Stimulated activated CD8-positive, alpha-beta memory T cell treated with anti-CD3 and anti-CD28 coated beads, Interleukin-15, amount 100 ng/mL, for 24 hours (primary cell): ENCODE measurements around the gene FARP1.

Source experiments
- DNase-seq: peaks from one replicate; pipeline ENCODE4 v3.0.0-alpha.2; 2020; ENCODE audit warnings: low read depth

Gene FARP1, protein sequence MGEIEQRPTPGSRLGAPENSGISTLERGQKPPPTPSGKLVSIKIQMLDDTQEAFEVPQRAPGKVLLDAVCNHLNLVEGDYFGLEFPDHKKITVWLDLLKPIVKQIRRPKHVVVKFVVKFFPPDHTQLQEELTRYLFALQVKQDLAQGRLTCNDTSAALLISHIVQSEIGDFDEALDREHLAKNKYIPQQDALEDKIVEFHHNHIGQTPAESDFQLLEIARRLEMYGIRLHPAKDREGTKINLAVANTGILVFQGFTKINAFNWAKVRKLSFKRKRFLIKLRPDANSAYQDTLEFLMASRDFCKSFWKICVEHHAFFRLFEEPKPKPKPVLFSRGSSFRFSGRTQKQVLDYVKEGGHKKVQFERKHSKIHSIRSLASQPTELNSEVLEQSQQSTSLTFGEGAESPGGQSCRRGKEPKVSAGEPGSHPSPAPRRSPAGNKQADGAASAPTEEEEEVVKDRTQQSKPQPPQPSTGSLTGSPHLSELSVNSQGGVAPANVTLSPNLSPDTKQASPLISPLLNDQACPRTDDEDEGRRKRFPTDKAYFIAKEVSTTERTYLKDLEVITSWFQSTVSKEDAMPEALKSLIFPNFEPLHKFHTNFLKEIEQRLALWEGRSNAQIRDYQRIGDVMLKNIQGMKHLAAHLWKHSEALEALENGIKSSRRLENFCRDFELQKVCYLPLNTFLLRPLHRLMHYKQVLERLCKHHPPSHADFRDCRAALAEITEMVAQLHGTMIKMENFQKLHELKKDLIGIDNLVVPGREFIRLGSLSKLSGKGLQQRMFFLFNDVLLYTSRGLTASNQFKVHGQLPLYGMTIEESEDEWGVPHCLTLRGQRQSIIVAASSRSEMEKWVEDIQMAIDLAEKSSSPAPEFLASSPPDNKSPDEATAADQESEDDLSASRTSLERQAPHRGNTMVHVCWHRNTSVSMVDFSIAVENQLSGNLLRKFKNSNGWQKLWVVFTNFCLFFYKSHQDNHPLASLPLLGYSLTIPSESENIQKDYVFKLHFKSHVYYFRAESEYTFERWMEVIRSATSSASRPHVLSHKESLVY

GRCh38 chr13:98142380-98143156, at the start of gene FARP1:
Gene FARP1 (plus strand): TSS chr13:98143094. CDS start chr13:98213243, 70,149 bp downstream.
- no peak for DNase-seq

GRCh38 chr13:98094678-98095266, 48.1 kb upstream of the FARP1 start:
- DNase-seq, result no peak

DNA sequence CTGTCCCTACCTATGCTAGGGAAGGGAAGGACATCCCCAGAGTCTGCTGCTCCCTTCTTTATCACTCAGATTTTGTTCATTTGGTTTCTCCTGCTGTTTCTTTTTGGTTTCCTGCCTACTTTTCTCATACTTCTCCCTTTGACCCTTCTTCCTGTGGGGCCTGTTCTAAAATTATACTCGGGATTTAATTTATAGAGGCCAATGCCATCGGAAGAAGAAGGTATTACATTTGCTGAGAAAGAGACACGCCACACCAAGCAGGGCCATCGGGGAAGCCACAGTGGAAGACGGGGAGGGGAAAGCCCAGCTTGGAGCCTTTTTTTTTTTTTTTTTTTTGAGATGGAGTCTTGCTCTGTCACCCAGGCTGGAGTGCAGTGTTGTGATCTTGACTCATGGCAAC, 46.8 kb upstream of the FARP1 start:
- DNase-seq, result no peak

GRCh38 chr13:98097749-98098148, 45.1 kb upstream of the FARP1 start:
- no peak for DNase-seq

GRCh38 chr13:98098516-98098915, 44.4 kb upstream of the FARP1 start:
- no peak for DNase-seq

- no peak for DNase-seq
These were observed 43.3 kb upstream of the FARP1 start for GRCh38 chr13:98099627-98100026.

DNA sequence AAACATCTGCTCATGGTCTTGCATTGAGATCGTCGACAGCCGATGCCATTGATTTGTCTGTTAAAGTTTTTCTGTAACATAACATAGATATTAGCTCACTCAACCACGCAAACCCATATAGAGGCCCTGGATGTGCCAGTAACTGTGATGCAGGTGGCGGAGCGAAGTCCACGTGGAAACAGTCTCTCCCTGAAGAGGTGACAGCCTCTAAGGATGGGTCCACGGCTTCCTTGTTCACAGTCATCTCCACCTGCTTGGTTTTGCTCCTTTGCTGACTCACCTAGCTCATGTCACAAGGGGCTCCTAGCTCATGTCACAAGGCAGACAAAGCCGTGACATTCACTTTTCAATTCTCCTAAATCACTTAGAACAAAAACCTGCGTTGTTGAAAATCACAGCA, 42.4 kb upstream of the FARP1 start:
- DNase-seq, result no peak

DNA sequence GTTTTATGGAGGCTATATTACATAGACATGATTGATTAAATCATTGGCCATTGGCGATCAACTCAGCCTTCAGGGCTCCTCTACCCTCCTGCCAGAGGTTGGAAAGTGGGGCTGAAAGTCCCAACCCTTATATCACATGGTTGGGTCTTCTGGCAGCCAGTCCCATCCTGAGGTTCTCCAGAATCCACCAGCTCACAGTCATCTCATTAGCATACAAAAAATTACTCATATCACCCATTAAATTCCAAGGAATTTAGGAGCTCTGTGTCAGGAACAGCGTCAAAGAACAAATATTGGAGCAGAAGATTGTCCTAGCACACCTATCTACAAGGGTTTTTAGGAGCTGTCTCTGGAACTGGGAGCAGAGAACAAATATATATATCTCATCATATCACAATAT, 39.4 kb upstream of the FARP1 start:
- DNase-seq, result no peak

DNA sequence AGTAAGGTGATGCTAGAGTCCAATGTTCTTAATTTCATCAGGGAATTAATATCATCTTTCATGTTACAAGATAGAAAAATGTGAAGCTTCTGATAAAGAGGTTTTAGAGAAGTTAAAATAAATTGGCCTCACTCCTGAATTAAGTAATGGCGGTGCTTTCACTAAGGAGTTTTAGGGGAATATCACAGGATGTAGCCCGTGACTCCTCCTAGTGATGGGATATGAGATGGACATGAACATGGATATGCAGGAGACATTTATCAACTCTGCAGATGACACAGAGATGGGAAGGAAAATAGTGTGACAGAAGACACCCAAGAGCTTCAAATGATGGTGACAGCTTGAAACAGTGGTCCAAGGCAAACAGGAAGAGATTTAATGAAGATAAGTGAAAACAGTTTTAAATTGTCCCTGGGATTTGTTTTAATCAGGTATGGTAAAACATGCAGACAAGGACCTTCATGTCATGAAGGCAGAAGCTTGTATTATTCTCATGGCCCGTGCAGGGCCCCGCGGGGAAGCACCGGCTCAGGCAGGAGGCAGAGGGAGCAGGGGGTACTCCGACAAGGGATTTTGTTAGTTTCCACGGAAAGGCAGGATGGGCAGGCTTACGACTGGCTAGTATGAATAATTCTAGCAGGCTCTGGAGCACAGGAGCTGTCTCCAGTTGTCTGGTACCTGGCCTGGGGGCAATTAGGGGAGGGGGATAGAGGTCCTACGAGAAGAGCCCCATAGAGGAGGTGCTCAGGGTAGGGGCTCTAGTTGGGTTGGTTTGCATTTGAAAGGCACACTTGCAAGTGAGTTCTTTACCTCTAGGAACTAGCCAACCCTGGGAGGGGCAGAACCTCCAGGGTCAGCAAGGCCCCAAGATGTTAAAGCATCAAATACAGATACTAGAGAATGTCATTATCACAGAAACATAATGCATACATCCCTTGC, 38.7 kb upstream of the FARP1 start:
- no peak for DNase-seq

GRCh38 chr13:98105929-98106336, 37.0 kb upstream of the FARP1 start:
- no peak for DNase-seq

- DNase-seq, result no peak
These were observed 34.6 kb upstream of the FARP1 start for GRCh38 chr13:98108341-98108740.

DNA sequence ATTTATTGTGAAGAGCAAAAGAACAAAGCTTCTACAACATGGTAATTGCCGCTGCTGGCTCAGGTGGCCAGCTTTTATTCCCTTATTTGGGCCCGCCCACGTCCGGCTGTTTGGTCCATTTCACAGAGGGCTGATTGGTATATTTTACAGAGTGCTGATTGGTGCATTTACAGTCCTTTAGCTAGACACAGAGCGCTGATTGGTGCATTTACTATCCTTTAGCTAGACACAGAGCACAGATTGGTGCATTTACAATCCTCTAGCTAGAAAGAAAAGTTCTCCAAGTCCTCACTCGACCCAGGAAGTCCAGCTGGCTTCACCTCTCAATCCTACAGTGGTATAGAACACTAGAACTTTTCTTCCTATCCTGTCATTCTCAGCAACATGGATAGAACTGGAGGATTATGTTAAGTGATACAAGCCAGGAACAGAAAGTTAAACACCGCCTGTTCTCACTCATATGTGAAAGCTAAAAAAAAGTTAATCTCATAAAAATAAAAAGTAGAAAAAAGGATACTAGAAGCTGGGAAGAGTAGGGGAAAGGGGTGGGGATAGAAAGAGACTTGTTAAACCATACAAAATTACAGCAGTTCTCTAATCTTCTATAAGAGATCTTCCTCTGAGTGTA, 33.6 kb upstream of the FARP1 start:
- no peak for DNase-seq

DNA sequence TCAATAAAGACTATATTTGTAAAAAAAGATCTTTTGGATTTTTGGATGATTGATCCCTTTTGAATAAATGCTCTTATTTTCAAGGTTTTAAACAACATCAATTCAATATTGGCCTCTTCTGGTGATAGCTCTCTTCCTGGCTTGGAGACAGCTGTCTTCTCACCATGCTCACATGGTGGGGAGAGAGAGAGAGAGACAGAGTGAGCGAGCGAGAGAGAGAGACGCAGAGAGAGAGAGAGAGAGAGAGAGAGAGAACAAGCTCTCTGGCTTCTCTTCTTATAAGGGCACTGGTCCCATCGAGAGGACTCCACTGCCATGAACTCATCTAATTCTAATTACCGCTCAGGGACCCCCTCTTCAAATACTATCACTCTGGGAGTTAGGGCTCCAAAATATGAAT, 32.1 kb upstream of the FARP1 start:
- DNase-seq, result no peak

- DNase-seq, result no peak
These were observed 31.5 kb upstream of the FARP1 start for GRCh38 chr13:98111168-98112098.

DNA sequence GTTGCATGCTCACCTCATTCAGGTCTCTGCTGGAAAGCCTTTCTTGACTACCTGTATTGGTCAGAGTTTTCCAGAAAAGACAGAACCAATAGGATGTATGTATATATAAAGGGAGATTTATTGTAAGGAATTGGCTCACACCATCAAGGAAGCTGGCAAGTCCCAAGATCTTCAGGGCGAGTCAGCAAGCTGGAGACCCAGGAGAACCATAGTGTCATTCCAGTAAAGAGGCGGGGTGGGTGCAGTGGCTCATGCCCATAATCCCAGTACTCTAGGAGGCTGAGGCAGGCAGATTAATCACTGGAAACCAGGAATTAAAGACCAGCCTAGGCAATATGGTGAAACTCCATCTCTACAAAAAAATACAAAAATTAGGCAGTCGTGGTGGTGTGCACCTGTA, 30.4 kb upstream of the FARP1 start:
- no peak for DNase-seq

GRCh38 chr13:98118865-98119264, 24.0 kb upstream of the FARP1 start:
- DNase-seq, result no peak

DNA sequence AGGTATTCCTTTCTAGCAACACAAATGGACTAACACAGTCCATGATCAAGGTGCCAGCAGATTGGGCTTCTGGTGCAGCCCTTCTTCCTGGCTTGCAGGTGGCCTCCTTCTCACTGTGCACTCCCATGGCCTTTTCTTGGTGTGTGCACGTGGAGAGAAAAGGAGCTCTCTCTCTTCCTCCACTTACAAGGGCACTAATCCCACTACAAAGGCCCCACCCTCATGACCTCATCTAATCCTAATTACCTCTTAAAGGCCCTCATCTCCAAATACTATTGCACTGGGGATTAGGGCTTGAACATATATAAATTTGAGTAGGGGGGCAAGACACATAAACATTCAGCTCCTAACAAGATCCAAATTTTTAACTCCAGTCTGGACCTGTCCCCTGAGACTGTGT, 19.7 kb upstream of the FARP1 start:
- DNase-seq, result no peak

DNA sequence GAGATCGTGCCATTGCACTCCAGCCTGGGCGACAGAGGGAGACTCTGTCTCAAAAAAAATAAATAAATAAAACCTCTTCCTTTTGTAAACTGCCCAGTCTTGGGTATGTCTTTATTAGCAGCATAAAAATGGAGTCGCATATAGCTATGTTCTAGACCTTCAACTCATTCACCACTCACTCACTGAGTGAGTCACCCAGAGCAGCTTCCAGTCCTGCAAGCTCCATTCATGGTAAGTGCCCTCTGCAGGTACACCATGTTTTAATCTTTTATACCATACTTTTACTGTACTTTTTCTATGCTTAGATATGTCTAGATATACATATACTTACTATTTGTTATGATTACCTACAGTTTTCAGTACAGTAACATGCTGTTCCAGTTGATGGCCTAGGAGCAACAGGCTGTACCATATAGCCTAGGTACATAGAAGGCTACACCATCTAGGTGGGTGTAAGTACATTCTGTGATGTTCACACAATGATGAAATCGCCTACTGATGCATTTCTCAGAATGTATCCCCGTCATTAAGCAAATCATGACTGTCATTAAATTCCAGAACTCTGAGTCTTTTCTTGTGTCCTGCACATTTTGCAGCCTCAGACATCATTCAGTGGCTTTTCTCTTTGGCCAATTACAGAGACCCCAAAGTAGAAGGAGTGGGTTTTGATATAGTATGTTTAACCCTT, 13.7 kb upstream of the FARP1 start:
- no peak for DNase-seq
